ENCODE data around the gene CACNA1H. TPM values are rescaled to one million over a fixed set of nuclear protein-coding genes. Genes with fewer than 3 reads are reported as not detected.

CACNA1H gene
- total and polyA plus RNA-seq, 12 donors, result 1.7 to 8.7 (median 2.5) TPM

DNA sequence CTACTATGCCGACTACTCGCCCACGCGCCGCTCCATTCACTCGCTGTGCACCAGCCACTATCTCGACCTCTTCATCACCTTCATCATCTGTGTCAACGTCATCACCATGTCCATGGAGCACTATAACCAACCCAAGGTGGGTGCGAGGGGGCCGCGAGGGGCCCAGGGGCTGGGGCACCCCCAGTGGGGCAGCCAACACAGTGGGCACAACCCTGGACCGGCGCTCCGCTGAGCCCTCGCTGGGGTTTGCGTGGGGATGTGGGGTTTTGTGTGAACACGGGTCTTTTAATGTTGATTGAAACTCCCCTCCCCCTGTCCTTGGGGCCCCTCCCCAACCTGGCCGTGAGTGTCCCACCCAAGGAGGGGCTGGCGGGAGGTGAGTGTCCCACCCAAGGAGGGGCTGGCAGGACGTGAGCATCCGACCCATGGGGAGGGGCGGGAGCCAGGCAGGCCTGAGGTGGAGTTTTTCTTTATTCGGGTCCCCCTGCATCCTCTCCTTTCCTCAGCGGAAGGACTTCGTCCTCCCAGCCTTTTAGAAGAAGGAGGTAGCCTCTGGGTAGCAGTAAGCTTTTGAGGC, 61.0 kb downstream of the CACNA1H start:
- no peaks in the 10 kb centered on the region for H3K36me3 ChIP-seq
- ATAC-seq, result no peak
- TF ChIP-seq CTCF (IDR thresholded peaks at IDR 0.05), result no peak
- no peak overlapping the region for H3K4me3 ChIP-seq
- 85 to 88% methylated on average over 24 to 25 of the region's 25 CpGs for WGBS, 2 donors
- no peak for DNase-seq
- H3K27me3 ChIP-seq, result no peaks in the 10 kb centered on the region
- no peaks in the 10 kb centered on the region for H3K4me1 ChIP-seq
- no peaks in the 10 kb centered on the region for H3K9me3 ChIP-seq
- H3K27ac ChIP-seq, result no peak overlapping the region
- intact Hi-C loops (cut with DNase I), result no loop called here

- 79 to 85% methylated on average over 16 of the region's 16 CpGs for WGBS, 2 donors
- no peak for ATAC-seq
- Histone ChIP-seq H3K36me3 (no peaks in the 10 kb centered on the region), H3K27me3 (no peaks in the 10 kb centered on the region), H3K27ac (no peak overlapping the region), H3K4me3 (no peak overlapping the region), H3K4me1 (no peaks in the 10 kb centered on the region), H3K9me3 (no peaks in the 10 kb centered on the region)
- no peak for DNase-seq
- intact Hi-C loops (cut with DNase I), result no loop called here
- TF ChIP-seq CTCF (IDR thresholded peaks at IDR 0.05), result no peak
Measured at GRCh38 chr16:1214719-1215118, 61.8 kb downstream of the CACNA1H start.

- intact Hi-C loops (cut with DNase I), result no loop called here
- no peak overlapping the region for H3K4me3 ChIP-seq
- H3K4me1 ChIP-seq, result no peaks in the 10 kb centered on the region
- DNase-seq, result no peak
- no peaks in the 10 kb centered on the region for H3K9me3 ChIP-seq
- no peak for ATAC-seq
- H3K36me3 ChIP-seq, result no peaks in the 10 kb centered on the region
- no peaks in the 10 kb centered on the region for H3K27me3 ChIP-seq
- WGBS, 2 donors, result 75 to 84% methylated on average over 31 to 32 of the region's 32 CpGs
- H3K27ac ChIP-seq, result no peak overlapping the region
- TF ChIP-seq CTCF (IDR thresholded peaks at IDR 0.05), result no peak
Measured at GRCh38 chr16:1215574-1216295, 62.8 kb downstream of the CACNA1H start.

DNA sequence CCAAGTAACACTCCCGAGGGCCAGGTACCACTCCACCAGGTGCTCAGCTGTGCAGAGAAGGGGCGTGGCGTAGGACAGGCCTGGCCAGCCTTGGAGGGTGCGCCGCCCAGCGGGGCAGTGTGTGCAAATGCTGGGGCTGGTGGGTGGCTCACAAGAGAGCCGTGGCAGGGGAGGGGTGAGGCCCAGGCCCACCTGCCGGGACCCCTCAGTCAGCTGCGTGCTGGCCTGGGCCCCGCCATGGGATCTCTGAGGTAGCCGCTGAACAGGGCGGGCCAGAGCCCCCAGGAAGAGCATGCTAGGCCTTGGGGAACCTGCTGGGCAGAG, 63.4 kb downstream of the CACNA1H start:
- Histone ChIP-seq H3K4me1 (no peaks in the 10 kb centered on the region), H3K9me3 (no peaks in the 10 kb centered on the region), H3K27ac (no peak overlapping the region), H3K27me3 (no peaks in the 10 kb centered on the region), H3K4me3 (no peak overlapping the region), H3K36me3 (no peaks in the 10 kb centered on the region)
- DNase-seq (no peak), ATAC-seq (no peak)
- TF ChIP-seq CTCF (IDR thresholded peaks at IDR 0.05), result no peak
- 84 to 88% methylated on average over 12 of the region's 12 CpGs for WGBS, 2 donors
- intact Hi-C loops (cut with DNase I), result no loop called here
